HCT116 (cell line): ENCODE data around the gene CSTA.

Source experiments
- CEBPB ChIP-seq: IDR thresholded peaks from 2 replicates; pipeline ENCODE4 v1.6.1; 2012; ENCODE audit warnings: low read depth
- CTCF ChIP-seq, 3 experiments: fragments of 200-600 bp in 1 of 3; sonication (generic) in 1 of 3; IDR thresholded peaks in 2 of 3; conservative IDR thresholded peaks in 1 of 3; 2 replicates each; pipeline ENCODE4 v1.5.1; 2012 to 2017; ENCODE audit warnings: low read depth in 2 of 3, low read length in 2 of 3, antibody characterized with exemption in 1 of 3, borderline replicate concordance in 1 of 3, control low read depth in 1 of 3, mild to moderate bottlenecking in 1 of 3, mixed read lengths in 1 of 3, mixed run types in 1 of 3, moderate library complexity in 1 of 3; ENCODE audit not compliant: insufficient read depth in 1 of 3
- EZH2 ChIP-seq: fragments of 200-600 bp; sonication (generic); IDR thresholded peaks from 2 replicates; pipeline ENCODE4 v1.6.1; 2017; ENCODE audit warnings: antibody characterized with exemption, mixed run types
- EZH2phosphoT487 ChIP-seq: fragments of 200-600 bp; IDR thresholded peaks from 2 replicates; pipeline ENCODE4 v1.6.1; 2018; ENCODE audit warnings: antibody characterized with exemption, borderline replicate concordance
- JUND ChIP-seq: IDR thresholded peaks from 2 replicates; pipeline ENCODE4 v1.6.1; 2012
- POLR2A ChIP-seq: IDR thresholded peaks from 2 replicates; pipeline ENCODE4 v1.7.0; 2011; ENCODE audit warnings: borderline replicate concordance; ENCODE audit not compliant: insufficient read depth, insufficient read length; ENCODE audit errors: extremely low read depth
- POLR2AphosphoS5 ChIP-seq: IDR thresholded peaks from 2 replicates; pipeline ENCODE4 v1.6.1; 2011; ENCODE audit warnings: mild to moderate bottlenecking, low read depth, low read length, moderate library complexity
- RAD21 ChIP-seq: IDR thresholded peaks from 2 replicates; pipeline ENCODE4 v1.6.1; 2012; ENCODE audit warnings: low read depth, mild to moderate bottlenecking
- REST ChIP-seq: IDR thresholded peaks from 2 replicates; pipeline ENCODE4 v1.6.1; 2012; ENCODE audit warnings: low read depth
- SIN3A ChIP-seq: IDR thresholded peaks from 2 replicates; pipeline ENCODE4 v1.6.1; 2012; ENCODE audit warnings: low read depth
- SP1 ChIP-seq: IDR thresholded peaks from 2 replicates; pipeline ENCODE4 v1.6.1; 2012; ENCODE audit warnings: low read depth
- TF ChIP-seq, protein P1 (sequence below): IDR thresholded peaks from 2 replicates; pipeline ENCODE4 v1.6.1; 2012
- TF ChIP-seq, protein P2 (sequence below): IDR thresholded peaks from 2 replicates; pipeline ENCODE4 v1.6.1; 2011; ENCODE audit warnings: mild to moderate bottlenecking, low read length, moderate library complexity; ENCODE audit not compliant: insufficient replicate concordance; ENCODE audit errors: extremely low read depth

DNA sequence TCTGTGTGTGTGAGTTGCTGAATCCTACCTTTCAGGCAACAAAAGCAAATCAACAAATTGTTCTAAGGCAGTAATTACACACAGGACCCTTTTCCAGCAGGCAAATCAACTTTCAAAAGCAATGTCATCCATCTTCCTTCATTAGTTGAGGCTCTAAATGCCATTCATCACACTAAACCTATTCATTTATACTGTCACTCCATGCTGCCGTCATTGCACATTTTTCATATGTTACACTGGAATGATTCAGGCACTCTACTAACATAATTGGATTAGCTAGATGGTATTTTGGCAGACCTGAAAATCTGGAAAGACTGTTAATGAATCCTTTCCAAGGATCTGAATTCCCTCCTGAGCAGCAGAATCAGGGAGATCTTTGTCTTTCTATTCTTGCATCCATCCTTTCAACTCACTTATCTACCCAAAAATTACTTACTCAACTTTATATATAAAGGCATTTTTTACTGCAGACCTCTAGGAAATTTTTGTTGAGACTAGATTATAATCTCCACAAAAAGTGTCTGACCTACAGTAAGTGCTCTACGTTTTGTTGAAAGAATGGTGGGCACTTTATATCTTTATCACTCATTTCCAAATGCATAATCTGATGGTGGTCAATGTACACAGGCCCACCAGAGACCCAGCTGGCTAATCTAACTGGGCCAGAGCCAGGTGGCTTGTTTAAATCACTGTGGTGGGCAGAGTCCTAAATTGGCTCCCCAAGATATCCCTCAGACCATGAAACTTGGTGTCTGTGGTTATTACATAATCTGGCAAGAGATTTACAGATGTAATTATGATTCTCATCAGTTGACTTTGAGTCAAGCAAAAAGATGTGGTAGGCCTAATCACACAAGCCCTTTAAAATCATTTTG lies 33.0 kb downstream of the CSTA start:
- TF ChIP-seq CTCF (IDR thresholded peaks at IDR 0.05 in 2 of 3, conservative IDR thresholded peaks at IDR 0.05 in 1 of 3; ENCODE audit: borderline replicate concordance in 1 of 3, insufficient read depth in 1 of 3, low read depth in 2 of 3, low read length in 2 of 3) (no peak), JUND (no peak), POLR2AphosphoS5 (no peak), SIN3A (no peak), CEBPB (no peak), POLR2A (no peak), REST (no peak), RAD21 (no peak), SP1 (no peak), EZH2 (no peak), EZH2phosphoT487 (no peak)
- TF ChIP-seq, protein P1, sequence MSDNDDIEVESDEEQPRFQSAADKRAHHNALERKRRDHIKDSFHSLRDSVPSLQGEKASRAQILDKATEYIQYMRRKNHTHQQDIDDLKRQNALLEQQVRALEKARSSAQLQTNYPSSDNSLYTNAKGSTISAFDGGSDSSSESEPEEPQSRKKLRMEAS: no peak
- TF ChIP-seq, protein P2, sequence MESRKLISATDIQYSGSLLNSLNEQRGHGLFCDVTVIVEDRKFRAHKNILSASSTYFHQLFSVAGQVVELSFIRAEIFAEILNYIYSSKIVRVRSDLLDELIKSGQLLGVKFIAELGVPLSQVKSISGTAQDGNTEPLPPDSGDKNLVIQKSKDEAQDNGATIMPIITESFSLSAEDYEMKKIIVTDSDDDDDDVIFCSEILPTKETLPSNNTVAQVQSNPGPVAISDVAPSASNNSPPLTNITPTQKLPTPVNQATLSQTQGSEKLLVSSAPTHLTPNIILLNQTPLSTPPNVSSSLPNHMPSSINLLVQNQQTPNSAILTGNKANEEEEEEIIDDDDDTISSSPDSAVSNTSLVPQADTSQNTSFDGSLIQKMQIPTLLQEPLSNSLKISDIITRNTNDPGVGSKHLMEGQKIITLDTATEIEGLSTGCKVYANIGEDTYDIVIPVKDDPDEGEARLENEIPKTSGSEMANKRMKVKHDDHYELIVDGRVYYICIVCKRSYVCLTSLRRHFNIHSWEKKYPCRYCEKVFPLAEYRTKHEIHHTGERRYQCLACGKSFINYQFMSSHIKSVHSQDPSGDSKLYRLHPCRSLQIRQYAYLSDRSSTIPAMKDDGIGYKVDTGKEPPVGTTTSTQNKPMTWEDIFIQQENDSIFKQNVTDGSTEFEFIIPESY: no peak
